Ovary (tissue), 9 donors: ENCODE measurements around the gene RPTOR. TPM values are rescaled to one million over a fixed set of nuclear protein-coding genes. Genes with fewer than 3 reads are reported as not detected.

ENCODE experiments used
- DNase-seq, 5 donors: peaks; one replicate each; pipeline ENCODE4 v3.0.0-alpha.2; 2019 to 2020
- H3K27ac ChIP-seq, 2 donors: fragments of 200-600 bp; one replicate each; pipeline versions ENCODE4 v1.5.1 to v1.8.0; 2019 to 2022
- H3K27me3 ChIP-seq: fragments of 200-600 bp; one replicate; pipeline ENCODE4 v1.8.0; 2022
- H3K36me3 ChIP-seq: fragments of 200-600 bp; sonication (generic); one replicate; pipeline ENCODE4 v1.5.1; 2019
- H3K4me1 ChIP-seq: one replicate; pipeline ENCODE4 v1.8.1; 2013; ENCODE audit warnings: mild to moderate bottlenecking, moderate library complexity; ENCODE audit not compliant: insufficient read depth
- H3K4me3 ChIP-seq: fragments of 200-600 bp; sonication (generic); one replicate; pipeline ENCODE4 v1.5.1; 2017
- H3K9me3 ChIP-seq, 2 donors: fragments of 200-600 bp in 1 of 2; sonication (generic) in 1 of 2; one replicate each; pipeline versions ENCODE4 v1.5.1 to v1.8.1; 2013 to 2019; ENCODE audit warnings: mild to moderate bottlenecking in 1 of 2, moderate library complexity in 1 of 2
- CTCF ChIP-seq, 3 donors: fragments of 450-650 bp in 2 of 3; fragments of 200-600 bp in 1 of 3; IDR thresholded peaks; one replicate each; pipeline versions ENCODE4 v1.5.1 to v1.8.0; 2016 to 2022; ENCODE audit warnings: antibody characterized with exemption in 3 of 3, mild to moderate bottlenecking in 1 of 3
- EP300 ChIP-seq: sonication (generic); formaldehyde crosslinking; IDR thresholded peaks from one replicate; pipeline ENCODE4 v1.6.1; 2017; ENCODE audit warnings: antibody characterized with exemption
- POLR2A ChIP-seq: fragments of 450-650 bp; IDR thresholded peaks from one replicate; pipeline ENCODE4 v1.6.1; 2017; ENCODE audit warnings: antibody characterized with exemption, mild to moderate bottlenecking, moderate library complexity
- WGBS, 3 donors: extraction: QIAGEN DNeasy Blood & Tissue Kit in 1 of 3; methylation state at CpG; one replicate each; pipeline versions ENCODE4 v1.1.5 to v1.1.7; 2013 to 2017; 5-methylcytosine and 5-hydroxymethylcytosine counted together
- intact Hi-C, 4 donors: fragments of 100-400 bp; cut with DNase I; formaldehyde crosslinking; loops; one replicate each; pipeline versions ENCODE4 v1.11.0 to v1.15.1; 2022 to 2023
- polyA plus RNA-seq, 2 donors: library from polyadenylated mRNA; stranded (reverse); fragments of 200-250 nt in 1 of 2; fragments of 350-450 nt in 1 of 2; fragmentation: Illumina TruSeq in 1 of 2; extraction: RNeasy Lipid Tissue Mini Kit (QIAGEN cat#74804) in 1 of 2; gene quantifications; one replicate each; pipeline ENCODE4 v1.2.3, GENCODE V29; 2013 to 2014
- total RNA-seq, 7 donors: library from RNA; depleted of rRNA in 2 of 7; stranded (reverse); fragments of >200 nt in 2 of 7; fragmentation: NEBNext Ultra II Directional in 3 of 7; extraction: Animal tissue kit (Norgen Biotek cat#: 25700) in 3 of 7; gene quantifications; one replicate each; pipeline versions ENCODE4 v1.1.0 to v1.2.4, GENCODE V29; 2016 to 2023
- donor health status: DM: no; HTN: no; CAD: no; lungs with moderate emphysema.
- donor health status: DM: no; HTN: no; CAD: no.
- donor health status: Bipolar disorder and iron deficiency.
- donor health status: DM: yes; HTN: yes; CAD: no.
- donor health status: DM: no; HTN: no; CAD: no.
- donor health status: DM: yes; HTN: yes; CAD: no.

The RPTOR gene
- total and polyA plus RNA-seq, 9 donors: 11.1 to 41.9 (median 27.9) TPM

GRCh38 chr17:80630560-80631120, 86.0 kb downstream of the RPTOR start:
- Histone ChIP-seq H3K4me3 (no peak overlapping the region), H3K36me3 (no peaks in the 10 kb centered on the region), H3K27ac (no peak overlapping the region), H3K9me3 (no peaks in the 10 kb centered on the region), H3K4me1 (no peaks in the 10 kb centered on the region), H3K27me3 (no peaks in the 10 kb centered on the region)
- 90 to 93% (median 91%) methylated on average over 9 of the region's 9 CpGs for WGBS, 3 donors
- TF ChIP-seq CTCF (IDR thresholded peaks at IDR 0.05) (no peak), EP300 (no peak), POLR2A (no peak)
- DNase-seq: no peak
- intact Hi-C loops: no loop called here

GRCh38 chr17:80631142-80632045, 86.8 kb downstream of the RPTOR start:
- intact Hi-C loops: no loop called here
- no peak for TF ChIP-seq POLR2A
- TF ChIP-seq CTCF (IDR thresholded peaks at IDR 0.05): no peak
- no peak for TF ChIP-seq EP300

GRCh38 chr17:80632046-80632581, 87.5 kb downstream of the RPTOR start:
- intact Hi-C loops: no loop called here
- no peak for DNase-seq

More at GRCh38 chr17:80631142-80632045, 86.8 kb downstream of the RPTOR start:
- Histone ChIP-seq H3K9me3 (no peaks in the 10 kb centered on the region), H3K27me3 (no peaks in the 10 kb centered on the region), H3K27ac (no peak overlapping the region), H3K4me3 (no peak overlapping the region), H3K36me3 (no peaks in the 10 kb centered on the region), H3K4me1 (no peaks in the 10 kb centered on the region)
- DNase-seq: no peak
- WGBS, 3 donors: 88 to 95% (median 94%) methylated on average over 10 of the region's 10 CpGs

GRCh38 chr17:80633207-80633606, 88.6 kb downstream of the RPTOR start:
- no peak for DNase-seq
- H3K9me3 ChIP-seq: no peaks in the 10 kb centered on the region
- H3K4me1 ChIP-seq: no peaks in the 10 kb centered on the region
- TF ChIP-seq CTCF (IDR thresholded peaks at IDR 0.05) (no peak), EP300 (no peak), POLR2A (no peak)
- intact Hi-C loops: no loop called here
- WGBS, 3 donors: 95 to 96% (median 96%) methylated on average over 19 of the region's 19 CpGs
- H3K4me3 ChIP-seq: no peak overlapping the region
- H3K27ac ChIP-seq: no peak overlapping the region
- H3K27me3 ChIP-seq: no peaks in the 10 kb centered on the region
- no peaks in the 10 kb centered on the region for H3K36me3 ChIP-seq

More at GRCh38 chr17:80632046-80632581, 87.5 kb downstream of the RPTOR start:
- no peaks in the 10 kb centered on the region for H3K4me1 ChIP-seq
- TF ChIP-seq CTCF (IDR thresholded peaks at IDR 0.05) (no peak), POLR2A (no peak)
- no peaks in the 10 kb centered on the region for H3K36me3 ChIP-seq
- H3K9me3 ChIP-seq: no peaks in the 10 kb centered on the region
- H3K4me3 ChIP-seq: no peak overlapping the region
- no peak overlapping the region for H3K27ac ChIP-seq
- H3K27me3 ChIP-seq: no peaks in the 10 kb centered on the region
- 30 to 38% (median 31%) methylated on average over 12 of the region's 12 CpGs for WGBS, 3 donors
